Left lung (tissue), 10 donors: Measurements from ENCODE around the gene AGXT. TPM values are rescaled to one million over a fixed set of nuclear protein-coding genes. Genes with fewer than 3 reads are reported as not detected.

ENCODE experiments used
- ATAC-seq: fragments of 200-7000 bp; cut with Tn5 transposase; one replicate; pipeline ENCODE4 v1.9.1; 2020; ENCODE audit warnings: moderate library complexity
- DNase-seq, 4 donors: peaks; one replicate each; pipeline ENCODE4 v3.0.0-alpha.2; 2013 to 2020
- H3K27ac ChIP-seq, 2 donors: fragments of 200-600 bp; sonication (generic) in 1 of 2; one replicate each; pipeline versions ENCODE4 v1.5.0 to v1.8.0; 2020 to 2021
- H3K27me3 ChIP-seq, 2 donors: fragments of 200-600 bp; sonication (generic) in 1 of 2; one replicate each; pipeline versions ENCODE4 v1.5.0 to v1.8.0; 2020 to 2021
- H3K36me3 ChIP-seq, 2 donors: fragments of 200-600 bp; sonication (generic) in 1 of 2; one replicate each; pipeline versions ENCODE4 v1.5.0 to v1.8.0; 2020 to 2021
- H3K4me1 ChIP-seq, 2 donors: fragments of 200-600 bp; one replicate each; pipeline ENCODE4 v1.8.0; 2021
- H3K4me3 ChIP-seq, 2 donors: fragments of 200-600 bp; sonication (generic) in 1 of 2; one replicate each; pipeline versions ENCODE4 v1.5.0 to v1.8.0; 2020 to 2021; ENCODE audit warnings: mild to moderate bottlenecking in 1 of 2
- H3K9me3 ChIP-seq, 2 donors: fragments of 200-600 bp; sonication (generic) in 1 of 2; one replicate each; pipeline versions ENCODE4 v1.5.0 to v1.8.0; 2020 to 2021
- intact Hi-C, 2 donors: fragments of 100-400 bp; cut with DNase I; formaldehyde crosslinking; loops; one replicate each; pipeline versions ENCODE4 v1.11.2 to v1.14.2; 2022
- polyA plus RNA-seq, 6 donors: library from polyadenylated mRNA; unstranded; fragments of 120-200 nt; gene quantifications; one replicate each; pipeline ENCODE4 v1.2.1, GENCODE V29; 2013; ENCODE audit not compliant: insufficient read length in 6 of 6
- total RNA-seq, 2 donors: library from RNA; stranded (reverse); fragmentation: NEBNext Ultra II Directional; extraction: Animal tissue kit (Norgen Biotek cat#: 25700); gene quantifications; one replicate each; pipeline ENCODE4 v1.2.1, GENCODE V29; 2021
- TF ChIP-seq, protein P1 (sequence below), 2 donors: fragments of 200-600 bp; sonication (generic) in 1 of 2; IDR thresholded peaks; one replicate each; pipeline versions ENCODE4 v1.5.0 to v1.8.0; 2021; ENCODE audit warnings: antibody characterized with exemption in 2 of 2
- donor health status: DM: no; HTN: yes; CAD: no.
- donor health status: DM: no; HTN: no; CAD: no.

AGXT gene
- total and polyA plus RNA-seq, 8 donors, result 0.11 to 0.17 (median 0.12) TPM; not detected in 4

DNA sequence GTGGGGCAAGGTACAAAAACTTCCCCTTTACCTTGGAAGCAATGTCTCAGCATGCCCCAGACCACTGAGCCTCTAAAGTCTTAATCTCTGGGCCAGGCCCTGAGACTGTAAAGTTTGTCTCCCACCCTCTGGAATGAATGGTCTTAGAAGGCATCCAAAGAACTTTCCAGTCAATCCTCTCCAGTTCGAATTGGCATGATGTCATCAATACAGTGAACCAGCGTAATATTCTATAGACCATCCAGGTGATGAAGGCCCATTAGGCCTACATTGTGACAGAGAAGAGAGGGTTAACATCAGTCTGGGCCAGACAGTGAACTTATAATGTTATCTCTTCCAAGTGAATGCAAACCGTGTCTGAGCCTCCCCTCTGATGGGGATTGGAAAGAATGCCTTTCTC lies 16.1 kb downstream of the AGXT start:
- Histone ChIP-seq H3K9me3 (no peaks in the 10 kb centered on the region), H3K27me3 (no peaks in the 10 kb centered on the region), H3K4me1 (no peaks in the 10 kb centered on the region), H3K36me3 (no peaks in the 10 kb centered on the region), H3K27ac (no peak overlapping the region), H3K4me3 (no peak overlapping the region)
- DNase-seq, result no peak
- TF ChIP-seq, protein P1, sequence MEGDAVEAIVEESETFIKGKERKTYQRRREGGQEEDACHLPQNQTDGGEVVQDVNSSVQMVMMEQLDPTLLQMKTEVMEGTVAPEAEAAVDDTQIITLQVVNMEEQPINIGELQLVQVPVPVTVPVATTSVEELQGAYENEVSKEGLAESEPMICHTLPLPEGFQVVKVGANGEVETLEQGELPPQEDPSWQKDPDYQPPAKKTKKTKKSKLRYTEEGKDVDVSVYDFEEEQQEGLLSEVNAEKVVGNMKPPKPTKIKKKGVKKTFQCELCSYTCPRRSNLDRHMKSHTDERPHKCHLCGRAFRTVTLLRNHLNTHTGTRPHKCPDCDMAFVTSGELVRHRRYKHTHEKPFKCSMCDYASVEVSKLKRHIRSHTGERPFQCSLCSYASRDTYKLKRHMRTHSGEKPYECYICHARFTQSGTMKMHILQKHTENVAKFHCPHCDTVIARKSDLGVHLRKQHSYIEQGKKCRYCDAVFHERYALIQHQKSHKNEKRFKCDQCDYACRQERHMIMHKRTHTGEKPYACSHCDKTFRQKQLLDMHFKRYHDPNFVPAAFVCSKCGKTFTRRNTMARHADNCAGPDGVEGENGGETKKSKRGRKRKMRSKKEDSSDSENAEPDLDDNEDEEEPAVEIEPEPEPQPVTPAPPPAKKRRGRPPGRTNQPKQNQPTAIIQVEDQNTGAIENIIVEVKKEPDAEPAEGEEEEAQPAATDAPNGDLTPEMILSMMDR (IDR thresholded peaks at IDR 0.05), result no peak
- intact Hi-C loops, result no loop called here
- no peak for ATAC-seq

DNA sequence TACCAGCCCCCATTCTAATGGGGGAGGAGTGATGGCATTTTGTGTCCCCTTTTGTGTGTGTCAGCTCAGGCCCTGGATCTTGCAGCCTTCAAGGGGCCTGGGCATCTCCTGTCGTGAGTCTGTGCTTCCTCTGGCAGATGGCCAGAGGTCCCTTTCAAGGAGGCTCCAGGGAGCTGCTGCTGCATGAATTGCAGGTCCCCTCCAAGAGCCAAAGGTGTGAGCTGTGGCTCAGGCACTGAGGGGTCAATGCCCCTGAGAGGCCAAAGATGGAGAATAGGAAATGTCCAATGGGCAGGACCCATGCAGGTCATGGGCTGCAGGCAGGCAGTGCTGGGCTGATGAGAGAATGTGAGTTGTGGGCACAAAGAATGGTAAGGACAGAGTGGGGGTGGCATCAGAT lies 16.9 kb downstream of the AGXT start:
- DNase-seq, result no peak
- ATAC-seq, result no peak
- Histone ChIP-seq H3K27ac (no peak overlapping the region), H3K27me3 (no peaks in the 10 kb centered on the region), H3K36me3 (no peaks in the 10 kb centered on the region), H3K4me3 (no peak overlapping the region), H3K4me1 (no peaks in the 10 kb centered on the region), H3K9me3 (no peaks in the 10 kb centered on the region)
- TF ChIP-seq, protein P1 (IDR thresholded peaks at IDR 0.05), result no peak
- intact Hi-C loops, result no loop called here

DNA sequence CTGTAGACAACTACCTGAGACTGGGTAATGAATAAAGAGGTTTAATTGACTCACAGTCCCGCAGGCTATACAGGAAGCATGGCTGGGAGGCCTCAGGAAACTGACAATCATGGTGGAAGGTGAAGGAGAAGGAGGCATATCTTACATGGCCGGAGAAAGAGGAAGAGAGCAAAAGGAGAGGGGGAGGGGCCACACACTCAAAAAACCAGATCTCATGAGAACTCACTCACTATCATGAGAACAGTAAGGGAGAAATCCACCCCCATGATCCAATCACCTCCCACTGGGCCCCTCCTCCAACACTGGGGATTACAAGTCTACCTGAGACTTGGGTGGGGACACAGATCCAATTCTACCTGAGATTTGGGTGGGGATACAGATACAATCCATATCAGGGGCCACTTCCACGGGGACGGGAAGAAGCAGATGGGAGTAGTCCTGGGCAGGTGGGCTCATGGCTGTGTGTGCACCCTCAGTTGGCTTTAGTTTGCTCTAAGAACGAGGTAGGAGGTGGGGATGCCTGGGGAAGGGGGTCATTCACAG lies 17.5 kb downstream of the AGXT start:
- Histone ChIP-seq H3K27me3 (no peaks in the 10 kb centered on the region), H3K4me3 (no peak overlapping the region), H3K9me3 (no peaks in the 10 kb centered on the region), H3K4me1 (no peaks in the 10 kb centered on the region), H3K27ac (no peak overlapping the region), H3K36me3 (no peaks in the 10 kb centered on the region)
- intact Hi-C loops, result no loop called here
- TF ChIP-seq, protein P1 (IDR thresholded peaks at IDR 0.05), result no peak
- ATAC-seq (no peak), DNase-seq (no peak)

DNA sequence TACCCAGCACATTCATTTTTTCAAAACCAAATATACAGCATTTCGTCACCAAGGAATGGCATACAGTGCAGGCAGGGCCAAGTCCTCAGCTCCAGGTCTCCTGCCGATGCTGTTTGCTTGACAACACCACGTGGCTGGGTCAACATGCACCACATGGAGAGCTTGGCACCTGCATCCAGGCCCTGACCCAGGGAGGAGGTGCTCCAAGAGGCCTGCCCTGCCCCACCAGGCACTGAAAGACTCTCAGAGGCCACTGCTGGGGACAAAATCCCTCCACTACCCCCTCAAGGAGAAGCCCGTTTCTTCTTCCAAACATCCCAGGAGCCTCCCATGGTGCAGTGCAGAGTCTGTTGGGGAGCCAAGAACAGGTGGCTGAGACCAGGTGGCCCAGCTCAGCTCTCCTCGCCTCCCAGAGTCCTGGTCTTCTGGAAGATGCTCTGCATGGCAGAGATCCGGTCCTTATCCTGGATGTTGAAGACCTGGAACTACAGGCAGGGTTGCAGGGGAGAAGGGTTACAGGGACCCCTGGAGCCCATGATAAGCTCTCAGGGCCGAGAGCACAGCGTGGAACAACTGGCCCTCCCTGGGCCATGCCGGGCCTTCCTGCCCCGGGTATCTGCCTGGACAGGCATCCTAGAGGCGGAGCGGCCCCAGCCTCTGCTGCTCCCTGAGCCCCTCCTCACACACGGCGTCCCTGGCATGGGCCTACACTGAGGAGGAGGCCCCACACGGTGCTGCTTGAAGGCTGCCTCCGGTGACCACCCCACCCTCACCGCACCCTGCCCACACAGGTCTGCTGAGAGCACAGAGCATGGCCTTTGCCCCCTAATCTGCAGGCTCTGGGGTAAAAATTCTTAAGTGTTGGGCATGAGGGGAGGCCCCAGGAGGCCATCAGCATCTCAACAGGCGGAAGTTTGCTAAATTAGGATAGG lies 18.3 kb downstream of the AGXT start:
- DNase-seq (no peak), ATAC-seq (no peak)
- intact Hi-C loops, result no loop called here
- Histone ChIP-seq H3K27ac (no peak overlapping the region), H3K27me3 (no peaks in the 10 kb centered on the region), H3K4me3 (no peak overlapping the region), H3K4me1 (no peaks in the 10 kb centered on the region), H3K9me3 (no peaks in the 10 kb centered on the region), H3K36me3 (no peaks in the 10 kb centered on the region)
- TF ChIP-seq, protein P1 (IDR thresholded peaks at IDR 0.05), result no peak

DNA sequence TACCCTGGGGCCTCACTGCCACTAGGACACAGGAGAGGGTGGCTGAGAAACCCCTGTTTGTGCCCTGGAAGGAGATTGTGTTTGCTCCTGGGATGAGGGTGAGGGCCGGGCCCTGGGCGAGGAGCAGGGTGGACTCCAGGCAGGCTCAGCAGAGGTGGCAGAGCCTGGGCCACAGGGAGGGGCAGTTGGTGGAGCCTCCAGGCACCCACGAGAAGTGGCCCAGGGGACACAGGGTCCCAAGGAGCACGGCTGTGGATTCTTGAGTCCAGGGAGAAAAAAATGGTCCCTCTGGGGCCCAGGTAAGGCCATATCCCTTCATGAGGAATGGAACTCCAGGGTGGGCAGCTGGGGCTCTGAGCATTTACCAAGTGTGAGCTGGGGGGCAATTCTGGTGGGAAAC lies 19.0 kb downstream of the AGXT start:
- DNase-seq (no peak), ATAC-seq (no peak)
- H3K36me3 ChIP-seq, result no peaks in the 10 kb centered on the region
- no peaks in the 10 kb centered on the region for H3K27me3 ChIP-seq
- intact Hi-C loops, result no loop called here
- H3K27ac ChIP-seq, result no peak overlapping the region
- TF ChIP-seq, protein P1 (IDR thresholded peaks at IDR 0.05), result no peak
- H3K9me3 ChIP-seq, result no peaks in the 10 kb centered on the region
- H3K4me1 ChIP-seq, result no peaks in the 10 kb centered on the region
- no peak overlapping the region for H3K4me3 ChIP-seq
